CD14-positive monocyte (primary cell): Measurements from ENCODE around the gene TMEM44. TPM values are rescaled to one million over a fixed set of nuclear protein-coding genes. Genes with fewer than 3 reads are reported as not detected.

Experiments
- DNase-seq, 3 donors: peaks; one replicate each; pipeline ENCODE4 v3.0.0-alpha.2; 2011 to 2022
- H2AFZ ChIP-seq: 2 replicates; pipeline ENCODE4 v1.6.0; 2012; ENCODE audit warnings: mild to moderate bottlenecking, low read depth, low read length, inconsistent platforms; ENCODE audit not compliant: insufficient read depth, poor library complexity, severe bottlenecking
- H3K27ac ChIP-seq, 2 donors: 1 replicate in 1 of 2; 2 replicates in 1 of 2; pipeline ENCODE4 v1.5.1; 2012 to 2013; ENCODE audit warnings: low read length in 2 of 2, control low read depth in 1 of 2, inconsistent platforms in 1 of 2, low read depth in 1 of 2, mild to moderate bottlenecking in 1 of 2
- H3K27me3 ChIP-seq, 2 donors: one replicate each; pipeline versions ENCODE4 v1.6.0 to v1.6.1; 2011 to 2013; ENCODE audit warnings: low read length in 2 of 2; ENCODE audit not compliant: control insufficient read depth in 2 of 2, insufficient read depth in 2 of 2
- H3K36me3 ChIP-seq, 2 donors: replicated peaks in 1 of 2; 1 replicate in 1 of 2; 2 replicates in 1 of 2; pipeline versions ENCODE4 v1.5.1 to v1.6.1; 2012 to 2013; ENCODE audit warnings: low read length in 2 of 2, control low read depth in 1 of 2, inconsistent platforms in 1 of 2, mild to moderate bottlenecking in 1 of 2; ENCODE audit not compliant: insufficient read depth in 2 of 2, control insufficient read depth in 1 of 2
- H3K4me1 ChIP-seq, 2 donors: 1 replicate in 1 of 2; 2 replicates in 1 of 2; pipeline versions ENCODE4 v1.5.1 to v1.6.1; 2012 to 2013; ENCODE audit warnings: low read length in 2 of 2, control low read depth in 1 of 2, inconsistent platforms in 1 of 2, mild to moderate bottlenecking in 1 of 2, moderate library complexity in 1 of 2; ENCODE audit not compliant: insufficient read depth in 2 of 2, control insufficient read depth in 1 of 2
- H3K4me2 ChIP-seq: replicated peaks from 2 replicates; pipeline ENCODE3; 2012; ENCODE audit warnings: low read length, moderate library complexity, mild to moderate bottlenecking; ENCODE audit not compliant: poor library complexity, severe bottlenecking; ENCODE audit errors: extremely low read depth
- H3K4me3 ChIP-seq, 3 experiments: fragments of 200-600 bp in 1 of 3; sonication (generic) in 1 of 3; replicated peaks in 1 of 3; 1 replicate in 2 of 3; 2 replicates in 1 of 3; pipeline ENCODE4 v1.5.1; 2011 to 2013; ENCODE audit warnings: low read length in 3 of 3, mild to moderate bottlenecking in 3 of 3, control low read depth in 2 of 3, low read depth in 2 of 3, inconsistent platforms in 1 of 3, moderate library complexity in 1 of 3
- H3K79me2 ChIP-seq: 2 replicates; pipeline ENCODE4 v1.6.0; 2012; ENCODE audit warnings: mild to moderate bottlenecking, control low read depth, inconsistent platforms, low read length, moderate library complexity; ENCODE audit not compliant: insufficient read depth
- H3K9ac ChIP-seq: 2 replicates; pipeline ENCODE4 v1.6.0; 2017; ENCODE audit warnings: low read length, mild to moderate bottlenecking; ENCODE audit not compliant: insufficient read depth, poor library complexity, severe bottlenecking
- H3K9me3 ChIP-seq, 2 donors: replicated peaks in 1 of 2; 1 replicate in 1 of 2; 2 replicates in 1 of 2; pipeline versions ENCODE4 v1.5.1 to v1.6.1; 2012 to 2013; ENCODE audit warnings: low read length in 2 of 2, control low read depth in 1 of 2; ENCODE audit not compliant: control insufficient read depth in 1 of 2, insufficient read depth in 1 of 2
- H4K20me1 ChIP-seq: 2 replicates; pipeline ENCODE4 v1.6.0; 2012; ENCODE audit warnings: mild to moderate bottlenecking, low read length, control low read depth, moderate library complexity; ENCODE audit not compliant: insufficient read depth
- H3K27ac Mint-ChIP-seq, 7 donors: one replicate each; pipeline ENCODE4 v1.8.0; 2020; ENCODE audit warnings: mild to moderate bottlenecking in 7 of 7, mixed read lengths in 7 of 7, moderate library complexity in 6 of 7, inconsistent platforms in 2 of 7
- H3K27me3 Mint-ChIP-seq, 3 donors: one replicate each; pipeline ENCODE4 v1.8.0; 2021 to 2022; ENCODE audit warnings: low read depth in 3 of 3, mild to moderate bottlenecking in 3 of 3, mixed read lengths in 3 of 3, moderate library complexity in 3 of 3, inconsistent platforms in 1 of 3
- H3K36me3 Mint-ChIP-seq, 2 donors: one replicate each; pipeline ENCODE4 v1.8.0; 2020; ENCODE audit warnings: mixed read lengths in 2 of 2, inconsistent platforms in 1 of 2, mild to moderate bottlenecking in 1 of 2
- H3K4me1 Mint-ChIP-seq: one replicate; pipeline ENCODE4 v1.8.0; 2020; ENCODE audit warnings: mild to moderate bottlenecking, mixed read lengths
- H3K4me3 Mint-ChIP-seq, 2 donors: one replicate each; pipeline ENCODE4 v1.8.0; 2020; ENCODE audit warnings: mild to moderate bottlenecking in 2 of 2, mixed read lengths in 2 of 2, moderate library complexity in 1 of 2
- H3K9me3 Mint-ChIP-seq, 7 donors: one replicate each; pipeline ENCODE4 v1.8.0; 2020 to 2022; ENCODE audit warnings: mixed read lengths in 7 of 7, mild to moderate bottlenecking in 6 of 7, moderate library complexity in 6 of 7, inconsistent platforms in 2 of 7
- CTCF ChIP-seq: fragments of 200-600 bp; IDR thresholded peaks from one replicate; pipeline ENCODE4 v1.8.0; 2022; ENCODE audit warnings: antibody characterized with exemption, mild to moderate bottlenecking
- WGBS: methylation state at CpG from one replicate; pipeline ENCODE4 v1.1.5; 2013; ENCODE audit warnings: missing lambda C conversion rate; ENCODE audit not compliant: insufficient coverage; 5-methylcytosine and 5-hydroxymethylcytosine counted together
- intact Hi-C, 2 donors: fragments of 100-400 bp; cut with micrococcal nuclease; formaldehyde crosslinking; loops; one replicate each; pipeline versions ENCODE4 v1.15.0 to v1.15.1; 2023
- polyA plus RNA-seq, 3 donors: library from polyadenylated mRNA; depleted of rRNA in 1 of 3; unstranded in 2 of 3; stranded (reverse) in 1 of 3; fragments of 300-500 nt in 2 of 3; fragments of >200 nt in 1 of 3; fragmentation: Illumina TruSeq in 2 of 3; gene quantifications; 1 replicate in 2 of 3; 2 replicates in 1 of 3; pipeline ENCODE4 v1.2.3, GENCODE V29; 2012 to 2021

TMEM44 gene
- polyA plus RNA-seq, 3 donors = 0.68 TPM; not detected in 2

DNA sequence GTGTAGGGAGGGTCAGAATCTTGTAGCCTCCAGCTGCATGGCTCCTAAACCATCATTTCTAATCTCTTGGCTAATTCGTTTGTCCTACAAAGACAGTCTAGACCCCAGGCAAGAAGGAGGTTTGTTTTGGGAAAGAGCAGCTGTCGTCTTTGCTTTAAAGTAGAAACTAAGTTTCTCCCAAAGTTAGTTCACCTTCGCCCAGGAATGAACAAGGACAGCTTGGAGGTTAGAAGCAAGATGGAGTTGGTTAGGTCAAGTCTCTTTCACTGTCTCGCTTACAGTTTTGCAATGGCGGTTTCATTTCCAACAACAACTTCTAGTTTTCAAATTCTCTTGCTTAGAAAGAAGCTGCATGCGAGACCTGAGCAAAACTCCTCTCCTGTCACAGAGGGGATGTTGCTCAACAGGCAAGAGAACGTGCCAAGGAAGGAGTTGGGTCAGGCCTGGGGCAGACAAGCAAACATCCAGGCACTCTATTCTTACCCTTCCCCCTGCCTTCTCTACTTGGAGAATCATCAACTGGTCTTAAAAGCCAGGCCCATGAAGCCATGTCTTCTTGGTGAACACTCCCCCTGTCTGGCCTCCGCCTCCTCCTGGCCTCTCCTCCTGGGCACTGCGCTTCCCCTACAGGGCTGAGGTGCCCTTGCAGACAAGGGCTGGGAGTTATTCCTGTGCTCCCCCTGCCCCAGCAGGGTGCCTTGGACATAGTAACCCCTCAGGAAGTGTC lies 57.6 kb downstream of the TMEM44 start:
- Histone ChIP-seq H3K79me2 (no peaks in the 10 kb centered on the region), H3K36me3 (no peaks in the 10 kb centered on the region), H4K20me1 (no peaks in the 10 kb centered on the region), H3K9me3 (no peaks in the 10 kb centered on the region), H3K27ac (peak overlapping the region; percentile 68 to 79), H3K4me3 (peak overlapping the region in 1 of 3 experiments; percentile 7), H3K27me3 (peaks cover 0 to 9% of the 10 kb centered on the region in 2 donors), H3K4me1 (peaks cover 42 to 60% of the 10 kb centered on the region in 2 donors), H2AFZ (peak overlapping the region; percentile 64), H3K9ac (no peak overlapping the region), H3K4me2 (peak overlapping the region; percentile 6)
- Mint-ChIP-seq H3K4me1 (peaks cover 63% of the 10 kb centered on the region), H3K4me3 (no peak overlapping the region), H3K27me3 (peaks cover 13 to 20% (median 18%) of the 10 kb centered on the region in 3 donors), H3K36me3 (peaks cover 0 to 3% of the 10 kb centered on the region in 2 donors), H3K9me3 (peaks cover 0 to 2% (median 0%) of the 10 kb centered on the region in 7 donors), H3K27ac (peak overlapping the region; percentile 79 to 97 (median 88))
- intact Hi-C loops = no loop called here
- TF ChIP-seq CTCF = no peak
- 28% methylated on average over 3 of the region's 9 CpGs for WGBS
- peak; percentile 80 to 89 (median 86) for DNase-seq

GRCh38 chr3:194574639-194575483 lies 58.4 kb downstream of the TMEM44 start:
- no peak overlapping the region for H3K4me3 Mint-ChIP-seq
- peak overlapping the region; percentile 79 to 97 (median 88) for H3K27ac Mint-ChIP-seq
- H3K36me3 Mint-ChIP-seq = peaks cover 0 to 3% of the 10 kb centered on the region in 2 donors
- Histone ChIP-seq H3K4me3 (no peak overlapping the region), H3K4me1 (peaks cover 50 to 68% of the 10 kb centered on the region in 2 donors), H3K27me3 (peaks cover 0 to 9% of the 10 kb centered on the region in 2 donors), H2AFZ (peak overlapping the region; percentile 64), H3K36me3 (no peaks in the 10 kb centered on the region), H3K27ac (peak overlapping the region; percentile 21 to 79), H3K9me3 (no peaks in the 10 kb centered on the region), H3K9ac (no peak overlapping the region), H3K4me2 (no peak overlapping the region), H4K20me1 (no peaks in the 10 kb centered on the region), H3K79me2 (no peaks in the 10 kb centered on the region)
- peaks cover 15 to 20% (median 18%) of the 10 kb centered on the region in 3 donors for H3K27me3 Mint-ChIP-seq
- intact Hi-C loops = loop anchor here (5.0 kb wide), 4 partner anchors 43 to 103 kb away; partner anchors contain the start of gene ATP13A3 (in 1 of the 2)
- peak in 1 of 3 donors; percentile 37 for DNase-seq
- peaks cover 0 to 2% (median 0%) of the 10 kb centered on the region in 7 donors for H3K9me3 Mint-ChIP-seq
- no peak for TF ChIP-seq CTCF
- peaks cover 71% of the 10 kb centered on the region for H3K4me1 Mint-ChIP-seq
- WGBS = 85% methylated on average over 11 of the region's 15 CpGs
